B cell (primary cell): ENCODE measurements around the gene CBLB. TPM values are rescaled to one million over a fixed set of nuclear protein-coding genes. Genes with fewer than 3 reads are reported as not detected.
A peak's percentile ranks its signal among the peaks of the same experiment; 100 is the strongest.

Source experiments
- ATAC-seq: fragments of 200-7000 bp; cut with Tn5 transposase; one replicate; pipeline ENCODE4 v1.10.0; 2021; ENCODE audit warnings: low read depth, mild to moderate bottlenecking, moderate number of reproducible peaks, moderate library complexity
- CTCF ChIA-PET: fragments of 350-600 bp; sonication (Branson Sonifier 250); formaldehyde crosslinking; loops from one replicate; lab custom pipeline; 2021; ENCODE audit warnings: antibody characterized with exemption, inconsistent platforms; lab: Charles Lee
- POLR2A ChIA-PET: fragments of 350-600 bp; sonication (Branson Sonifier 250); formaldehyde crosslinking; loops from one replicate; lab custom pipeline; 2021; ENCODE audit warnings: antibody characterized with exemption; lab: Charles Lee
- DNase-seq: peaks from one replicate; pipeline ENCODE4 v3.0.0; 2013
- H2AFZ ChIP-seq: 2 replicates; pipeline ENCODE4 v1.6.1; 2012; ENCODE audit warnings: mild to moderate bottlenecking, low read depth, low read length; ENCODE audit not compliant: insufficient read depth, poor library complexity, severe bottlenecking
- H3K27ac ChIP-seq, 2 donors: 1 replicate in 1 of 2; 2 replicates in 1 of 2; pipeline ENCODE4 v1.5.1; 2012 to 2013; ENCODE audit warnings: low read length in 2 of 2, mild to moderate bottlenecking in 2 of 2, moderate library complexity in 1 of 2
- H3K27me3 ChIP-seq, 4 experiments: fragments of 200-600 bp in 1 of 4; sonication (generic) in 1 of 4; replicated peaks in 1 of 4; 1 replicate in 2 of 4; 2 replicates in 2 of 4; pipeline versions ENCODE4 v1.6.1 to v1.7.0; 2013 to 2016; ENCODE audit warnings: low read length in 3 of 4, mild to moderate bottlenecking in 2 of 4, mixed read lengths in 1 of 4, moderate library complexity in 1 of 4; ENCODE audit not compliant: insufficient read depth in 4 of 4, control insufficient read depth in 3 of 4; ENCODE audit errors: control extremely low read depth in 1 of 4
- H3K36me3 ChIP-seq, 2 experiments: replicated peaks in 1 of 2; 1 replicate in 1 of 2; 2 replicates in 1 of 2; pipeline versions ENCODE4 v1.6.1 to v1.7.1; 2013; ENCODE audit warnings: low read length in 1 of 2; ENCODE audit not compliant: insufficient read depth in 2 of 2, control insufficient read depth in 1 of 2; ENCODE audit errors: control extremely low read depth in 1 of 2, extremely low read depth in 1 of 2
- H3K4me1 ChIP-seq, 2 donors: fragments of 200-600 bp in 1 of 2; sonication (generic) in 1 of 2; 1 replicate in 1 of 2; 2 replicates in 1 of 2; pipeline versions ENCODE4 v1.5.1 to v1.6.1; 2013 to 2017; ENCODE audit warnings: low read length in 2 of 2; ENCODE audit not compliant: control insufficient read depth in 2 of 2, insufficient read depth in 2 of 2
- H3K4me2 ChIP-seq: replicated peaks from 2 replicates; pipeline ENCODE3; 2012; ENCODE audit warnings: mild to moderate bottlenecking, low read depth, low read length; ENCODE audit not compliant: poor library complexity, severe bottlenecking
- H3K4me3 ChIP-seq, 5 experiments: fragments of 200-600 bp in 1 of 5; sonication (generic) in 1 of 5; 1 replicate in 3 of 5; 2 replicates in 2 of 5; pipeline versions ENCODE4 v1.5.1 to v1.7.0; 2011 to 2016; ENCODE audit warnings: low read length in 4 of 5, mild to moderate bottlenecking in 4 of 5, low read depth in 2 of 5, control low read depth in 1 of 5, moderate library complexity in 1 of 5; ENCODE audit not compliant: insufficient read depth in 1 of 5; ENCODE audit errors: control extremely low read depth in 1 of 5, extremely low read depth in 1 of 5
- H3K79me2 ChIP-seq: fragments of 200-600 bp; sonication (generic); one replicate; pipeline ENCODE4 v1.6.0; 2016; ENCODE audit warnings: low read length; ENCODE audit not compliant: control insufficient read depth, insufficient read depth
- H3K9ac ChIP-seq: fragments of 200-600 bp; sonication (generic); 2 replicates; pipeline ENCODE4 v1.6.1; 2017; ENCODE audit warnings: mild to moderate bottlenecking, low read length, moderate library complexity
- H3K9me3 ChIP-seq, 3 donors: one replicate each; pipeline versions ENCODE4 v1.6.1 to v1.7.1; 2013; ENCODE audit warnings: low read length in 2 of 3; ENCODE audit not compliant: control insufficient read depth in 2 of 3, insufficient read depth in 1 of 3; ENCODE audit errors: control extremely low read depth in 1 of 3
- H4K20me1 ChIP-seq: 2 replicates; pipeline ENCODE4 v1.6.0; 2012; ENCODE audit warnings: mild to moderate bottlenecking, low read length; ENCODE audit not compliant: insufficient read depth, control insufficient read depth, poor library complexity, severe bottlenecking
- H3K27ac Mint-ChIP-seq: one replicate; pipeline ENCODE4 v1.8.0; 2021; ENCODE audit warnings: mixed read lengths
- H3K27me3 Mint-ChIP-seq: one replicate; pipeline ENCODE4 v1.8.0; 2021; ENCODE audit warnings: mixed read lengths
- H3K4me1 Mint-ChIP-seq: one replicate; pipeline ENCODE4 v1.8.0; 2021; ENCODE audit warnings: mixed read lengths
- H3K4me3 Mint-ChIP-seq: one replicate; pipeline ENCODE4 v1.8.0; 2021; ENCODE audit warnings: mixed read lengths
- H3K9me3 Mint-ChIP-seq: one replicate; pipeline ENCODE4 v1.8.0; 2022; ENCODE audit warnings: mixed read lengths; ENCODE audit not compliant: insufficient read depth
- CTCF ChIP-seq: fragments of 200-600 bp; IDR thresholded peaks from one replicate; pipeline ENCODE4 v1.8.0; 2022; ENCODE audit warnings: antibody characterized with exemption, mild to moderate bottlenecking
- EZH2 ChIP-seq: IDR thresholded peaks from 2 replicates; pipeline ENCODE4 v1.6.1; 2012; ENCODE audit warnings: borderline replicate concordance, low read depth, mild to moderate bottlenecking, moderate library complexity, low read length; ENCODE audit not compliant: insufficient read depth, poor library complexity, severe bottlenecking
- WGBS: methylation state at CpG from one replicate; pipeline ENCODE4 v1.1.5; 2013; ENCODE audit warnings: missing lambda C conversion rate; ENCODE audit not compliant: insufficient coverage; 5-methylcytosine and 5-hydroxymethylcytosine counted together
- intact Hi-C: fragments of 100-400 bp; cut with micrococcal nuclease; formaldehyde crosslinking; loops from one replicate; pipeline ENCODE4 v1.10.0; 2022
- polyA plus RNA-seq: library from polyadenylated mRNA; depleted of rRNA; stranded (reverse); fragments of >200 nt; gene quantifications from 2 replicates; pipeline ENCODE4 v1.2.3, GENCODE V29; 2012
- total RNA-seq, 2 donors: library from RNA; stranded (reverse); fragments of 120-200 nt in 1 of 2; gene quantifications; 1 replicate in 1 of 2; 2 replicates in 1 of 2; pipeline versions ENCODE4 v1.2.3 to v1.2.4, GENCODE V29; 2013 to 2022

CBLB gene
- total and polyA plus RNA-seq, 2 donors (not counting 1 experiment from before 2014, with no cell fraction given): 19.0 to 135 TPM

- Histone ChIP-seq H3K27ac (no peak overlapping the region), H3K4me2 (no peak overlapping the region), H2AFZ (no peak overlapping the region), H4K20me1 (peaks cover 5% of the 10 kb centered on the region), H3K36me3 (peaks cover 4 to 7% of the 10 kb centered on the region in 2 experiments), H3K4me3 (no peak overlapping the region), H3K9me3 (no peaks in the 10 kb centered on the region), H3K9ac (no peak overlapping the region), H3K27me3 (no peaks in the 10 kb centered on the region), H3K79me2 (peaks cover 77% of the 10 kb centered on the region), H3K4me1 (peaks cover 38 to 58% of the 10 kb centered on the region in 2 donors)
- no peak for TF ChIP-seq EZH2
- TF ChIP-seq CTCF: no peak
- ATAC-seq: no peak
- no peak overlapping the region for H3K27ac Mint-ChIP-seq
- DNase-seq: no peak
- H3K4me3 Mint-ChIP-seq: peak overlapping the region; percentile 55
- intact Hi-C loops: no loop called here
- ChIA-PET POLR2A (no interaction called here), CTCF (no interaction called here)
- WGBS: no CpG with 5 or more reads among the region's 2 CpGs
- no peaks in the 10 kb centered on the region for H3K27me3 Mint-ChIP-seq
- H3K9me3 Mint-ChIP-seq: no peaks in the 10 kb centered on the region
- peaks cover 71% of the 10 kb centered on the region for H3K4me1 Mint-ChIP-seq
These were observed 40.9 kb downstream of the CBLB start for GRCh38 chr3:105827959-105828358.

GRCh38 chr3:105826778-105827634 lies 41.8 kb downstream of the CBLB start:
- Histone ChIP-seq H3K4me3 (no peak overlapping the region), H3K4me1 (peaks cover 45 to 56% of the 10 kb centered on the region in 2 donors)

More at GRCh38 chr3:105826778-105827634, 41.8 kb downstream of the CBLB start:
- Histone ChIP-seq H3K4me2 (no peak overlapping the region), H3K9me3 (no peaks in the 10 kb centered on the region), H3K79me2 (peaks cover 67% of the 10 kb centered on the region), H3K27ac (no peak overlapping the region), H3K9ac (no peak overlapping the region), H2AFZ (no peak overlapping the region), H4K20me1 (peaks cover 5% of the 10 kb centered on the region), H3K27me3 (no peaks in the 10 kb centered on the region), H3K36me3 (peaks cover 6 to 8% of the 10 kb centered on the region in 2 experiments)
- TF ChIP-seq EZH2: no peak
- no peak for TF ChIP-seq CTCF
- ATAC-seq: no peak
- DNase-seq: no peak
- Mint-ChIP-seq H3K27ac (no peak overlapping the region), H3K4me3 (peak overlapping the region; percentile 2), H3K4me1 (peaks cover 71% of the 10 kb centered on the region), H3K27me3 (no peaks in the 10 kb centered on the region), H3K9me3 (no peaks in the 10 kb centered on the region)
- whole genome bisulfite sequencing: 86% methylated on average over 1 of the region's 6 CpGs
- POLR2A ChIA-PET: no interaction called here
- CTCF ChIA-PET: interaction anchor here (1.2 kb wide), 1 partner anchor 10 kb away, joined by 3 read pairs; no protein-coding TSS in a partner anchor
- intact Hi-C loops: no loop called here
